RWPE2 (cell line): Measurements from ENCODE around the gene NADK2.

Experiments used
- ATAC-seq: fragments of 200-7000 bp; cut with Tn5 transposase; 3 replicates; pipeline ENCODE4 v1.9.1; 2021; ENCODE audit warnings: low read depth
- DNase-seq: peaks from one replicate; pipeline ENCODE4 v3.0.0-alpha.2; 2020; ENCODE audit warnings: low spot score
- H3K27ac ChIP-seq: fragments of 450-650 bp; 2 replicates; pipeline ENCODE4 v1.5.1; 2017; ENCODE audit warnings: mild to moderate bottlenecking; ENCODE audit not compliant: poor library complexity, severe bottlenecking
- H3K27me3 ChIP-seq: fragments of 250-450 bp; sonication (Bioruptor Pico); 2 replicates; pipeline ENCODE4 v1.5.1; 2021; ENCODE audit warnings: mild to moderate bottlenecking, moderate library complexity; ENCODE audit not compliant: insufficient read depth, poor library complexity, severe bottlenecking
- H3K36me3 ChIP-seq: fragments of 250-450 bp; sonication (Bioruptor Pico); 2 replicates; pipeline ENCODE4 v1.5.1; 2020; ENCODE audit warnings: low read depth, mild to moderate bottlenecking, moderate library complexity
- H3K4me1 ChIP-seq: fragments of 250-450 bp; sonication (Bioruptor Pico); 2 replicates; pipeline ENCODE4 v1.5.1; 2021; ENCODE audit warnings: mild to moderate bottlenecking, moderate library complexity; ENCODE audit not compliant: insufficient read depth, poor library complexity, severe bottlenecking
- H3K4me3 ChIP-seq: fragments of 250-450 bp; sonication (Bioruptor Pico); 2 replicates; pipeline ENCODE4 v1.5.1; 2021; ENCODE audit warnings: mild to moderate bottlenecking, moderate library complexity; ENCODE audit not compliant: severe bottlenecking
- H3K9me3 ChIP-seq: fragments of 250-450 bp; sonication (Bioruptor Pico); 2 replicates; pipeline ENCODE4 v1.5.1; 2021; ENCODE audit warnings: mild to moderate bottlenecking, moderate library complexity; ENCODE audit not compliant: severe bottlenecking
- CTCF ChIP-seq: fragments of 450-650 bp; IDR thresholded peaks from one replicate; pipeline ENCODE4 v1.5.1; 2017; ENCODE audit warnings: mild to moderate bottlenecking, moderate library complexity; ENCODE audit not compliant: poor library complexity, severe bottlenecking

Gene NADK2

GRCh38 chr5:36170832-36171424, 70.8 kb downstream of the NADK2 start:
- ATAC-seq, result no peak
- Histone ChIP-seq H3K36me3 (peaks cover 98% of the 10 kb centered on the region), H3K27ac (no peak overlapping the region), H3K4me1 (no peaks in the 10 kb centered on the region), H3K27me3 (no peaks in the 10 kb centered on the region), H3K4me3 (no peak overlapping the region), H3K9me3 (no peaks in the 10 kb centered on the region)
- DNase-seq, result no peak
- TF ChIP-seq CTCF, result no peak

- Histone ChIP-seq H3K27me3 (no peaks in the 10 kb centered on the region), H3K36me3 (peaks cover 98% of the 10 kb centered on the region), H3K4me3 (no peak overlapping the region), H3K4me1 (no peaks in the 10 kb centered on the region), H3K9me3 (no peaks in the 10 kb centered on the region), H3K27ac (no peak overlapping the region)
- no peak for TF ChIP-seq CTCF
- DNase-seq (no peak), ATAC-seq (no peak)
Observed at GRCh38 chr5:36168737-36169136, 73.0 kb downstream of the NADK2 start.

- DNase-seq, result no peak
- Histone ChIP-seq H3K4me3 (no peak overlapping the region), H3K9me3 (no peaks in the 10 kb centered on the region), H3K27ac (no peak overlapping the region), H3K27me3 (no peaks in the 10 kb centered on the region), H3K4me1 (peaks cover 9% of the 10 kb centered on the region), H3K36me3 (peaks cover 98% of the 10 kb centered on the region)
- no peak for TF ChIP-seq CTCF
- ATAC-seq, result no peak
Observed at GRCh38 chr5:36164461-36164860, 77.3 kb downstream of the NADK2 start.

- Histone ChIP-seq H3K27me3 (no peaks in the 10 kb centered on the region), H3K4me3 (no peak overlapping the region), H3K9me3 (no peaks in the 10 kb centered on the region), H3K4me1 (peaks cover 9% of the 10 kb centered on the region), H3K27ac (no peak overlapping the region), H3K36me3 (peaks cover 100% of the 10 kb centered on the region)
- TF ChIP-seq CTCF, result no peak
- DNase-seq, result no peak
- no peak for ATAC-seq
Observed at GRCh38 chr5:36162810-36163486, 78.8 kb downstream of the NADK2 start.

- peaks cover 100% of the 10 kb centered on the region for H3K36me3 ChIP-seq
- no peaks in the 10 kb centered on the region for H3K9me3 ChIP-seq
- no peak overlapping the region for H3K4me3 ChIP-seq
- DNase-seq (no peak), ATAC-seq (peak; percentile 30; the same call in 1 of the 3 replicates)
- H3K27me3 ChIP-seq, result no peaks in the 10 kb centered on the region
- no peak for TF ChIP-seq CTCF
- H3K27ac ChIP-seq, result peak overlapping the region; percentile 42
- peaks cover 18% of the 10 kb centered on the region for H3K4me1 ChIP-seq
Observed at GRCh38 chr5:36161361-36161760, 80.4 kb downstream of the NADK2 start.
